ENCODE data around the gene OR13J1.

DNA sequence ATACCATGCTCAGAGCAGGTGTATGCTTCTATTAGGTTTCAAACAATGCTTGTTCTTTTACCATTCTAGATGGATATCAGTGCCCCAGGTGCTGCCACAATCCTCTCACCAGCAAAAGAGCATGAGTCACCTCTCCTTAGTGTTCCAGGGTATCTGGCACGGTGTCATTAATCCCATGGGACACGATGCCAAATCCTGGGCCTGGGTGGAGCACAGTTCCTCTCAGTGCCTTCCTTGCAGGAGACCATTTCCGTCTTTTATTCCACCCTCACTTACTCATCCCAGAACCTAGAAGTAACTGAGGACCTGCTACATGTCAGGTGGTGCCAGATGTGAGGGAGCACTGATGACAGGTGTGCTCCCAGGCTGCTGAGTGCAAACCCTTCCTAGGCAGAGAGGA lies 1.3 kb upstream of the OR13J1 start:
- TF ChIP-seq, protein P1, sequence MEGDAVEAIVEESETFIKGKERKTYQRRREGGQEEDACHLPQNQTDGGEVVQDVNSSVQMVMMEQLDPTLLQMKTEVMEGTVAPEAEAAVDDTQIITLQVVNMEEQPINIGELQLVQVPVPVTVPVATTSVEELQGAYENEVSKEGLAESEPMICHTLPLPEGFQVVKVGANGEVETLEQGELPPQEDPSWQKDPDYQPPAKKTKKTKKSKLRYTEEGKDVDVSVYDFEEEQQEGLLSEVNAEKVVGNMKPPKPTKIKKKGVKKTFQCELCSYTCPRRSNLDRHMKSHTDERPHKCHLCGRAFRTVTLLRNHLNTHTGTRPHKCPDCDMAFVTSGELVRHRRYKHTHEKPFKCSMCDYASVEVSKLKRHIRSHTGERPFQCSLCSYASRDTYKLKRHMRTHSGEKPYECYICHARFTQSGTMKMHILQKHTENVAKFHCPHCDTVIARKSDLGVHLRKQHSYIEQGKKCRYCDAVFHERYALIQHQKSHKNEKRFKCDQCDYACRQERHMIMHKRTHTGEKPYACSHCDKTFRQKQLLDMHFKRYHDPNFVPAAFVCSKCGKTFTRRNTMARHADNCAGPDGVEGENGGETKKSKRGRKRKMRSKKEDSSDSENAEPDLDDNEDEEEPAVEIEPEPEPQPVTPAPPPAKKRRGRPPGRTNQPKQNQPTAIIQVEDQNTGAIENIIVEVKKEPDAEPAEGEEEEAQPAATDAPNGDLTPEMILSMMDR (IDR thresholded peaks at IDR 0.05; ENCODE audit: insufficient read depth, low read length, poor library complexity, severe bottlenecking) = no peak
- TF ChIP-seq EZH2phosphoT487 (conservative IDR thresholded peaks at IDR 0.05; ENCODE audit: low read length) = no peak

Measured in SU-DHL-6 (cell line).